Body of pancreas (tissue), 4 donors: ENCODE measurements around the gene FAM43A.

Source experiments
- CTCF ChIP-seq, 7 experiments: fragments of 450-650 bp in 4 of 7; fragments of 200-600 bp in 3 of 7; sonication (generic) in 3 of 7; IDR thresholded peaks; one replicate each; pipeline ENCODE4 v1.5.1; 2016 to 2019; ENCODE audit warnings: antibody characterized with exemption in 7 of 7
- POLR2A ChIP-seq, 3 donors: fragments of 450-650 bp; IDR thresholded peaks; one replicate each; pipeline ENCODE4 v1.6.1; 2016; ENCODE audit warnings: antibody characterized with exemption in 3 of 3, mild to moderate bottlenecking in 2 of 3

DNA sequence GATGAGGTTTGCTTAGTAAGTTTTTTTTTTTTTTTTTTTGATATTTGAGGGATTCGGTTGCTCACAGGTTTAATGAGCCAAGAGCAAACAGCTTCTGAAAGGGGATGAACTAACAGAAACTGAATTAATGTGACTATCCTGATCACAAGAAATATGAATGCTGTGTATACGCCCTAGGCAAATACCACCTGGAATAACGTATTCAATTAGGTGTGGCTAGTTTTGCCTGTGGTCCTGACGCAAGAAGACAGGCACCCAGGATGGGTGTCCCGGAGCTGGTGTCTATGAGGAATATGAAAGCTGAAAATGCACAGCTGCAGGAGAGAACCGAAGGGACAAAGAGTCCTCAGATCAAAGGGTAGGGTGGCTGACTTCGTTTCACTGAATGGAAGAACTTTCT, 28.2 kb upstream of the FAM43A start:
- TF ChIP-seq CTCF (IDR thresholded peaks at IDR 0.05), result no peak
- TF ChIP-seq POLR2A (IDR thresholded peaks at IDR 0.05), result no peak
